GM18868 (cell line): ENCODE measurements around the gene SPINK4.

Experiments used
- ATAC-seq: cut with Tn5 transposase; IDR thresholded peaks from one replicate; pipeline ENCODE4 v1.9.1; 2021; ENCODE audit warnings: mild to moderate bottlenecking, moderate library complexity; ENCODE audit not compliant: unreplicated experiment

SPINK4 gene

GRCh38 chr9:33229359-33230114 is 10.4 kb upstream of the SPINK4 start:
- no peak for ATAC-seq

GRCh38 chr9:33230756-33231622 is 9.0 kb upstream of the SPINK4 start:
- no peak for ATAC-seq

- no peak for ATAC-seq
These were observed 8.4 kb upstream of the SPINK4 start for GRCh38 chr9:33231623-33231942.

GRCh38 chr9:33232815-33233214 is 7.2 kb upstream of the SPINK4 start:
- ATAC-seq = no peak

- ATAC-seq = no peak
These were observed 6.2 kb upstream of the SPINK4 start for GRCh38 chr9:33233626-33234342.

- peak; percentile 66 for ATAC-seq
These were observed 5.2 kb upstream of the SPINK4 start for GRCh38 chr9:33234511-33235467.

GRCh38 chr9:33236571-33236970 is 3.4 kb upstream of the SPINK4 start:
- ATAC-seq = no peak

GRCh38 chr9:33241298-33241697 is 1.3 kb downstream of the SPINK4 start:
- no peak for ATAC-seq

GRCh38 chr9:33242609-33243134 is 2.7 kb downstream of the SPINK4 start:
- no peak for ATAC-seq

- ATAC-seq = no peak
These were observed 4.3 kb downstream of the SPINK4 start for GRCh38 chr9:33244137-33244784.

GRCh38 chr9:33245341-33245740 is 5.4 kb downstream of the SPINK4 start:
- ATAC-seq = no peak

- no peak for ATAC-seq
These were observed 6.4 kb downstream of the SPINK4 start for GRCh38 chr9:33246269-33246860.

- ATAC-seq = no peak
These were observed 8.6 kb downstream of the SPINK4 start for GRCh38 chr9:33248606-33249005.

- peak; percentile 48 for ATAC-seq
These were observed 9.2 kb downstream of the SPINK4 start for GRCh38 chr9:33249087-33249658.

GRCh38 chr9:33249983-33250382 is 10.0 kb downstream of the SPINK4 start:
- ATAC-seq = no peak

GRCh38 chr9:33250458-33250995 is 10.6 kb downstream of the SPINK4 start:
- no peak for ATAC-seq

- ATAC-seq = no peak
These were observed 14.2 kb downstream of the SPINK4 start for GRCh38 chr9:33254211-33254610.

- ATAC-seq = no peak
These were observed 15.0 kb downstream of the SPINK4 start for GRCh38 chr9:33255014-33255413.

- no peak for ATAC-seq
These were observed 15.5 kb downstream of the SPINK4 start for GRCh38 chr9:33255471-33255870.
